Esophagus muscularis mucosa (tissue), 4 donors: ENCODE results near the gene PPCS.

Experiments
- CTCF ChIP-seq, 3 experiments: fragments of 200-600 bp in 2 of 3; fragments of 450-650 bp in 1 of 3; sonication (generic) in 2 of 3; IDR thresholded peaks; one replicate each; pipeline ENCODE4 v1.5.1; 2017 to 2019; ENCODE audit warnings: antibody characterized with exemption in 3 of 3, mild to moderate bottlenecking in 2 of 3, moderate library complexity in 1 of 3
- EP300 ChIP-seq: sonication (generic); formaldehyde crosslinking; IDR thresholded peaks from one replicate; pipeline ENCODE4 v1.6.1; 2017; ENCODE audit warnings: antibody characterized with exemption
- POLR2AphosphoS5 ChIP-seq, 2 donors: sonication (generic); formaldehyde crosslinking; IDR thresholded peaks; one replicate each; pipeline ENCODE4 v1.6.1; 2017; ENCODE audit warnings: antibody characterized with exemption in 2 of 2

- no peak for TF ChIP-seq CTCF (IDR thresholded peaks at IDR 0.05)
- no peak for TF ChIP-seq EP300
- TF ChIP-seq POLR2AphosphoS5 (IDR thresholded peaks at IDR 0.05): no peak
Observed at GRCh38 chr1:42442662-42443061, 13.7 kb upstream of the PPCS start.
